ENCODE results near the gene MAML2.

Gene MAML2

DNA sequence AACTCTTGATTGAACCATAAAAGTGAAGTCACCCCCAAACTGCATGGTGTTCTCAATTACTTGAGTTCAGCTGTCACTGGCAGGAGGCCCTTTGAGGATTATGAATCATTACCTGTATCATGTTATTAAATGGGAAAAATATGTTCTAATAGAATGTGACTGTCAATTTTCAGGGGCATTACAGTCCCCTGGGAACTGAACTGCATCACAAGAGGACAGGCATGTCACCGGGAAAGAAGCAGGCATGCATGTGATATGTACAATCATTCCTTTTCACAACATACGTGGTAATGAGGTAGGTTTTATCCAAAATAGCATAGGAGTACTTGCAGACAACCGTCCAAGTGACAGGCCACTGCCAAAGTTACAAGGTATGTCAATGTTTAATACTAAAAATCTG lies 165.8 kb downstream of the MAML2 start:
- no peak for DNase-seq

DNA sequence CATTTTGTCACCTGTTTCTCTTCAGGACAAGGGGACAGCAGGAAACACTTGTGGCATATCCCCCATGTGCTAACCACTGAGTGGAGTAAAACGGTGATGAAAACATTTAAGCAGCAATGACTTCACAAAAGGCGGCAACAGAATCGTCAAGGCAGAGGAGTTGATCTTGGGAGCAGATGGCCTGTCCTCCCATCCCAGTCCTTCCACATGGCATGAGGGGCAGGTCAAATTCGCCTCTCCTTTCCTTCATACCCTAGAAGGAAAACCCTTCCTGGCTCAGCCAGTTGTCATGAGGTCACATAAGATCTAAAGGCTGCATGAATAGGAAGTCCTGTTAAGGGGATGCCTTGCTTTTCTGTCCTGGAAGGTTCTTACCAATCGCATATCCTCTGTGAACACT lies 169.1 kb downstream of the MAML2 start:
- no peak for DNase-seq

DNA sequence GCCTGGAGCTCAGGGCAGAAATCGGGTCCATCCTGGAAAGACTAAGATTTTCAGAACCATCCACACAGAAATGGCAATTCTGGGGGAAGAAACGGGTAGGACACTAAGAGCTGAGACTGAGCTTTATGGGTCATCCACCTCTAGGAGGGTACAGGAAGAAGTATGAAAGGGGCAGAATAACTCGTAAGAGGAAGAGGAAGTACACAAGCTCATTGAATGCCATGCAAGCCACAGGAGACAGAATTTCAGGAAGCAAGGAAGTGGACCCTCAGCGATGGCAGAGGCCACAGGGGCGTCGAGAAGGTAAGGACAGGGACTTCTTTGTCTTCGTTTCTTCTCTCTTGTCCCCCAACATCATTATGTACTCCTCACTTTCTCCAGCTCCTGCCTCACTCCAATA lies 169.6 kb downstream of the MAML2 start:
- DNase-seq = no peak

DNA sequence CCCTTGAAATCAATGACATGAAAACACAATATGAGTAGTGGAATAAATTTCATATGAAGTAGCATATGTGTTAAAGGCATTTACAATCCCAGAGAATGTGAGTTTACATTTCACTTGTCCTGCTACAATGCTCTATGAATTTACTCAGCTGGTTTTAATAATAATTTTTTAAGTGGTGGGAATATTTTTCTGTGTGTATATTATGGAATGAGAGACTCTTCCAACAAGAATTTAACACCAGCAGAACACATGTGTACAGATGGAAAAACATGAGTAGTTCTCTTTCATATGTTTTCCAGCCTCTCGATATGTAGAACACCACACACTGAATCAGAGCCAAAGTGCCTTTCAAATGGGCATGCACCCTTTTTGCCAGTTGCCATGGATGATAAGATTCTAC lies 170.4 kb downstream of the MAML2 start:
- DNase-seq = no peak

DNA sequence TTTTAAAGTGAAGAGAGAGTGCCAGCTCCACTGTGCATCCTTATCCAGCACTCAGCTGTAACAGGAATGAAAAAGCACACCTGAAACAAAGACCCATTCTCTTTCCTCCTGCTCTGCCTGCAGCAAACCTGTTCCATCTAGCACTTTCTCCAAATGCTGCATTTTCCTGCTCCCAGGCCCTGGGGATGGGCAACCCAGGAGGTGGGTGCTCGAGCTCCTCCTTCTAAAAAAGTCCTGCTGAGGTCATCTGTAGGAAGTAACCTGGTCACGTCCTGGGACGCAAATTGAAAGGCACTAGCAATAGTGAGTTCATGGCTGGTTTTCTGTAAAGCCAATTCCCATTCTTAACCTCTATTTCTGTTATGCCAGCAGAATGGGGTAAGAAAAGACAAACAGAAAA lies 173.7 kb downstream of the MAML2 start:
- no peak for DNase-seq

DNA sequence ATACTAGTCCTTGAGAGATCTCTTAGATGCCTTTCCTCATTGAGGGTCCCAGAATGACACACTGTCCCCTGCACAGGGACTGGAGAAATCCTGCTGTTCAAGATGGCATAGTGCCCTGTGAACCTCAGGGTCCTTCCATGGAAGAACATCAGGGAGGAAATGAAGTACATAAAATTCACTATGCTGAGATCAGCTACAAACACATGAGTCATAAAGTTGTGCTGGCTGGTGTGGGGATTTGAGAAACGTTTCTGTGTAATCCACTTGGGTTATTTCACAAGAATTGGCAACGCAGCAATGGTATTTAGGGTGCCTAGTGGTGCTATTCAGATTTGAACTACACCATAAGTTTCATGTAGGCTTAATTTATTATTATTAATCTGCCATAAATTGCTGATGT lies 174.4 kb downstream of the MAML2 start:
- peak; percentile 91 for DNase-seq

DNA sequence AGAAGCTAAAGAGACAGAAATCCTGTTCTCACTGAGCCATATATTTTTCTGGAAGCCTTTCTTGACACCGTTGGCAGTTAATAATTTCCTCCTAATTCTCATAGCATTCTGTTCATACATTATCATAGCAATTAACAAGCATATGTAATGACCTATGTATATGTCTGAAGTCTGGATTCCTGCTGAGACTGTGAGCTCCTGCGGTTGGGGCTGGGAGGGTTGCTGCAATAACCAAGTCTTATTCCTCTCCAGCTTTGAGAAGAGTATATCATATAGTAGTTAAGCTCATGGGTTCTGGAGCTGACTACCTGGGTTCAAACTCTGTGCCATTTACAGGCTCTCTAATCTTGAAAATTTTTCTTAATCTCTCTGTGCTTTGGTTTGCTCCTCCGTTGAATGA lies 175.2 kb downstream of the MAML2 start:
- no peak for DNase-seq

DNA sequence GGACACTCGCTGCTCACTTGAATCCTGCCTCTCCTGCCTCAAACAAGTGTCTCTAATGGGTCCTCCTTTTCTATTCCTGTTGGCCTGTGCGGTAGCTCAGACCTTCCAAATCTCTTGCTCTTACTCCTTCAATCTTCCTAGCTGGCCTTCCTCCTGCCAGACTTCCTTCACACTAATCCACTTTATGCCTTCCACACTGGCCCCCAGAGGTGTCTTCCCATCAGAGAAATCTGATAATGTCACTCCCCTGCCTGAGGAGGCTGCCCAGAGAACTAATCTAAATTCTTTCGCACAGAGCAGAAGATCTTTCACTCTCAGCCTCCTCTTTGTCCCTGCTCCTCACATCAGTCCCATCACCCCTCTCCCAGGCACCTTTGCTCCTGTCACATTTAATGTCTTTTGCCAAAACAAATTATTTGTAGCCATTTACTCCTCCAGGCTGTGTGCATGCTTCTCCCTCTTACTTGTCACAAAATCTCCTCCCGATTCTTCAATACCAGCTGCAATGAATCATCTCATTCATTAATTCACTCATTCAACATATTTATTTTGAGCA lies 175.7 kb downstream of the MAML2 start:
- no peak for DNase-seq

DNA sequence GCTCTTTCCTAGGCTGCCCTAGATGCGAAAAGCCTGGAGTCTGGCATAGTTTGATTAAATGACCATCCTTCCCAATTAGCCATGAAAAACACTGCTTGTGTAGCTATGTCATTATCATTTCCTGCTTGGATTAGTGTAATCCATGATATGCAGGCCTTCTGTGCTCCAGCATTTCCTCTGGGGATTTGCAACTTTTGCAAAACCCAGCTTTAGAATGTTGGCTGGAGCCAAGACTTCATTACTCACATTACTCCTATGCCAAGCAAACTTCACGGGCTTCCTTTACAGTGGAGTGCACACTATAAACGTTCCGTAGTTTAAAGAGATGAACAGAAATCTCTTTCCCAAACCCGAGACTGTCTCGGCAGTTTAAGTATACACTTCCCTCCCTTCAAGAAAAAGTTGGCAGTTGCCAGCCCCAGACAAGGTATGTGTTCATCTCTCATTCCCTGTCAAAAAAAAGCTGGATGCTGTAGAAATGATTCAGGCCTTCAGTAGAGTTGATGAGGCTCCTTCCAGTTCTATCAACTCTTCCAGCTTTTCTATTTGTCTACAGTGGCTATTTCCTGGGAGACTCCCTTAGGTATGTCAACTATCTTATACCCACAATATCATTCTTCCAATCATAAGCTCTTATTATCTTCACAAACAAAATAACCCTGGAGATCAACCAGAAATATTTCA lies 180.0 kb downstream of the MAML2 start:
- DNase-seq = peak; percentile 89

DNA sequence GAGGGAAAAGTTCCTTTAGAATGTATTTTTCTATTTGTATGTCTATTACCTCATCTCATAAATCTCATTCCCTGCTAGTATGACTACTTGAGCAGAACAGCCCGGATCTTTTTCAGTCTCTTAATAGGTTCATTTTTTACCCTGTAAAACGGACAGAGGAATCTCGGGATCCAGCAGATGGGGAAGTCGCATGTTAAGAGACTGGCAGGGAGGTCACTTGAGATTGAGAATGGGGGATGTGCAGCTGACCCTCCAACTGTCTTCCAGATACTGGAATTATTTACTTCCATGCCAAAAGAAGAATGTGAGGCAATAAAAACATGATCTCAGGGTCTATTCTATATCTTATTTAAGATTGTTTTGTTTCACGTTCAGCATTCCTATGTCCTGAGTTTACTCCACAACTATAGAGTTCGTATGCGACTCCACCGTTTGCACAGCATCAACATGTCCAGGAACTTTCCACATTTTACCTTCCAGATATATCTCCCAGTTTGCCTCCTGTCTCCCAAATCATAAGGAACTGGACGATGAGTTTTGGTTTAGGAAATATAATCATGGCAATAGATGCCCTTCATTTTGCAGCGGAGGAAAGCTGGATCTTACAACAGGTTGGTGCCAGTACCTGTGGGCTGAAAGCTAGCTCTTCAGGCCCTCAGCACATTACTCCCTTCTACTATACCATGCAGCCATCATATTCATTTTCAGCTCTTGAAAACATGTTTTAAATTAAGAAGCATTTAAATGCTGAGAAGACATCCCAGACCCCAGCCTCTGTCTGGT lies 181.5 kb downstream of the MAML2 start:
- DNase-seq = peak; percentile 70

DNA sequence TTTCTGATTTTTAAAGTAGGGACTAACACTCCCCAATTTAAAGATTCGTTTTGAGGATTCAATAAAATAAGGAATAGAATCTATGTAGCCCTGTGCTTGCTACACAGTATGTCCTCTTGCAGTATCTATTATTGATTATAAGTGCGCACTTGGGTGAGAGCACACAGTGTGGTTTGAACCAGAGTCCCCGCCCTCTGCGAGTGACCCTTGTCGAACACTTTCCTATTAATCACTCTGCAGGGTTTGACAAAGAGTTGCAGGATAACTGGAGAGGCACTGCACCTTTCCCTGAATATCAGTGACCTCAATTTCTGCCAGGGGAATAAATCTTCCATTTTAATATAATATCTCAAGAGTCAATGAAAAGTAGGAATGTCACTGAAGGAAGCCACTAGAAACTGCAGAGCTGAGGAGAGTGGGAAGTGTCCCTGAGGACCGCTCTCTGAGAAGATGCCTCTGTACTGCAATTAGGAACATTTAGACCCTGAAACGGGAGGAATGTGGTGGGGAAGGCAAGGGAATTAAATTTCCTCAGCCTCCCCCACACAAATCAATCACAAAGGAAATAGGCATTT lies 182.2 kb downstream of the MAML2 start:
- DNase-seq = no peak

DNA sequence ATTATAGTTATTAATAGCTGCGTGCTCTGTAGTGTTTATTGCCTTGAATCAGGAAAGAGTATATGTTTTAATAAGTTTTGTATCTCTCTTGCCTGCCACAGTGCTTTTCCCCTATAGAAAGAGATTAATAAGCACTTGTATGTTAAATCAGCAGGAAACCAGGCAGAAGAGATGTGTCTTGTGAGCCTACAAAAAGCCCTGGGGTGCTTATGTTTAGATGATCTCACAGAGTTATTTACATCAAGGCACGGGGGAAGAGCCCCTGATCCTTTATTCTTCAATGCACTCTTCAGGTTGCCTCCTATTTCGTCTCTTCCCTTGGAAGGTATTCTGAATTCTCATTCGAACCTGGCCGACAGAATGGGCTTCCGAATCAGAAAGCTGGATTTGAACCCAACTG lies 183.0 kb downstream of the MAML2 start:
- DNase-seq = no peak

DNA sequence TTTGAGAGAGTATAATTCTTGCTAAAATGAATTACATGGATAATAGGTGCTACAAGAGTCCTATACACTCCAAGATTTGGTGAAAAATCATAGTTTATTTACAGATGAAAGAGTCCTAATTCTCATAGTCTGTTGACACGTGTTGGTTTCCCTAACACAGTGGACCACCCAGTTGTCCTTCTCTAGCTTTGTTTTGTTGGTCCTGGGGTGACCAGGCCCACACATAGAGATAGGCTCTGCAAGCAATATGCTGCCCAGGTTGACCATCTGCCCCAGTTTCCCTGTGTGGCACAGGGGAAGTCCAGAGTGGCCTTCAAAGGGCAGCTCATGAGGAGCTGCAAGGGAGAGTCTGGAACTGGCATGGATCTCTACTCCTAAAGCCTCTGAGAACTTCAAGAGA lies 184.9 kb downstream of the MAML2 start:
- DNase-seq = no peak

DNA sequence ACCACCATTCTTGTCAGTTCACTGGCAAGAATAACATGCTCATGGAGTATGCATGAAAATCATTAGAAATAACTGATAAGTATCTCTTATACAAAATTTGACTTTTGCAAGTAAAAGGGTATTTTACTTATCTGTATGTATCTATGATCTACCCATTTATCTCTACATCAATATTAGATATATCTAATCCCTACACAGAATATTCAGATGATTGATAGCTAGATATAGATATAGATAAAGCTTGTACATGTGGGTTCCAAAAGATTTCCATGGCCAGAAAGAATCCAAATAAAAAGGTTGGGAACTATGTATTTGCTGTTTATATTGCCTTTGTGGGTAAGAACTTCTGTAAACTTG lies 185.5 kb downstream of the MAML2 start:
- DNase-seq = no peak

DNA sequence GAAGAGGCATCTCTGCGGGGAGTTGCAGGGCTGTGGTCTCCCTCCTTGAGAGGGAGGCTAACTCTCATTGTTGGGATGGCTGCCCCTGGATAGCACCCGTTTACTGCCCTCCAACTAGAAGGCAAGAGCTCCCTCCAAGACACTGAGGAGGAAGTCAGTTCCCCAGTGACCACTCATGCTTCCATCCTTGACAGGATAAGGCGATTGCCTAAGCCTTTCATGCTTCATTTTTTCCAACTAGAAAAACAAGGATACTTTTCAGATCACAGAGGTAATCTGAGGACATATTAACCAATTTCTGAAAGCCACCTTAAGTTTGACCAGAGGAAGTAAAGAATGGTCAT lies 186.6 kb downstream of the MAML2 start:
- DNase-seq = no peak

DNA sequence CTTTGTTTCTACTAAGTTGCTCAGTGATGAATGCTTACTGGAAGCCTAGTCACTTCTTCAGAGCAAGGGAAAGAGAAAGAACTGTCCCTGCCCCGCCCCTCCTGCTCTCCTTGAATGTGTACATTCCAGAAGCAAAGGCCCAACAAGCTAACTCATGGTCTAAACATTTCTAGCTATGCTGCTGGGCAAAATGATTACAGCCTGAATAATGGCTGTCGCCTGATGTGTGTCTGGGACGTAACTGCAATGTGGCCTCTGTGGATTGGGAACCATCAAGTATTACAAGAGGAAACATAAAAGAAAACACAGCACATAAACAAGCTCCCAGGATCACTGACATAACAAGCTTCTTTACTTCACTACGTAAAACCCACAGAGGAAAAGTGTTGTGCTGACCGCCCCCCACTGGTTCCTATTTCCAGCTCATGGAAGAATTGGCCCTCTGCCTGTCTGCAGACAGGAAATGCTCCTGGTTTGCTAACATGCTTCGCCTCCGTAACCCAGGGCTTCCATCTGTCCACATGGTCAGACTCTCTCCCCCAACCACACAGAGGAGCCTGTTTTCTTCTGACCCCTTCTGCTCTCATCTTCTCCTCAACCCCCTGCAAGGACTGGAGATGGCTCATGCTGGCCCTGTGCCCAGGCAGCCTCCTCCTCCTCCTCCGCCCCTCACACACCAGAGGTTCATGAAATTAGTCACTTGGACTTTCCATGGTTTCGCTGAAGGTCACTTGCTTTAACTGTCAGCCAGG lies 187.2 kb downstream of the MAML2 start:
- DNase-seq = peak; percentile 99

DNA sequence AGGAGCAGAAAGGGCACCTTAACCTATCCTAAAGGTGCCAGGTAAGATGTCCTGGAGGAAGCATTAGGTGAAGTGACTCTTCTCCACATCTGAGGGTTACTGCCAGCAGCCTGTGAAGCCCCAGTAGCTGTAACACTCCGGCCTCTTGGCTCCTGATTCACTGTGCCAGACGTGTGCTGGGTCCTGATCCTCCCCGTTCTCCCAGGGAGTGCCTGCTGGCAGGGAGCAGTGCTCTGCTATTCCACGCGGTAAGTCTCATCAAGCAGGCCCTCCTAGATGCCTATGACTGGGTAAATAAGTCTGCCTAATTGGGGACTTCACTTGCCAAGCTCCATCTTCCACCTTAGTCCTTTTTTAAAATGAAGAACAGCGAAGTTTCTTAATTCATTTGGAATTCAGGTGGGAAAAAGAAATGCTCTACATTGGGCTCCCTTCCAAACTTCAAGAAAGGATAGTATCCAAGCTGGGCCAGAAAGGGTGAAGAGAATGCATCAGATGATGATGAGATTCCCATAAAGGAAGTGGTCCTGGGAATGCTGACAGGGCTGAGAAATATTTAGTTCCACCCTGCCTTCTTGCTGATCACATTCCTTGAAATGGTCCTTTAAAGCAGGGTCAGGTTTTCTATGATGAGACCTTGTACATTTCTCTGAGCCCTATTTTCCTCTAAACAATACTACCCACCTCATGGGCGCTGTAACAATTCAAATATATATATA lies 188.0 kb downstream of the MAML2 start:
- peak; percentile 90 for DNase-seq

DNA sequence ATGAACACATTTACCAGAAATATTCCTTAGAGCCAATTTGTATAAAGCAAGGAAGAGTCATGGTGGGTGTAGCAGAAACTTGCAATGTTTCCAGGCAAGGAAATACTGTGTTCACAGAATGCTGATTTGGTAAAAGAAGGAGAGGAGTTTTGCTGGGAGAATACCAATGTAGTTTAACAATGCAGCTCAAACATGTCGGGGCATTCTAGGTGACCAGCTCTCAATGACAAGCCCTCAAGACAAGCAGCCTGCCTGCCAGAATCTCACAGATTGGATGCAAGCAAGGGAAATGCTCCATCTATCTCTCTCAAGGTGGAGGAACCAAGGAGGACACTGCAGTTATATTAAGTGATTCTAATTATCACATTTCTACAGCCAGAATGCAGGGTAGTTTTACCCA lies 190.4 kb downstream of the MAML2 start:
- no peak for DNase-seq

DNA sequence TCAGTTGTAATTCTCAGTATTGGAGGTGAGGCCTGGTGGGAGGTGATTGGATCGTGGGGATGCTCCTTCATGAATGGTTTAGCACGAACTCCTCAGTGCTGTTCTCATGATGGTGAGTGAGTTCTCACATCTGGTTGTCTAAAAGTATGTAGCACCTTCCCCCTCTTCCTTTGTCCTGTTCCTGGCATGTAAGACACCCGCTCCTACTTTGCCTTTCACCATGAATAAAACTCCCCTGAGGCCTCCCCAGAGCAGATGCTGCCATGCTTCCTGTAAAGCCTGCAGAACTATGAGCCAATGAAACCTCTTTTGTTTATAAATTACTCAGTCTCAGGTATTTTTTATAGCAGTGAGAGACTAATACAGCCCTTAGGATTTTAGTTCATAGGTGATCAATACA lies 191.5 kb downstream of the MAML2 start:
- DNase-seq = no peak

DNA sequence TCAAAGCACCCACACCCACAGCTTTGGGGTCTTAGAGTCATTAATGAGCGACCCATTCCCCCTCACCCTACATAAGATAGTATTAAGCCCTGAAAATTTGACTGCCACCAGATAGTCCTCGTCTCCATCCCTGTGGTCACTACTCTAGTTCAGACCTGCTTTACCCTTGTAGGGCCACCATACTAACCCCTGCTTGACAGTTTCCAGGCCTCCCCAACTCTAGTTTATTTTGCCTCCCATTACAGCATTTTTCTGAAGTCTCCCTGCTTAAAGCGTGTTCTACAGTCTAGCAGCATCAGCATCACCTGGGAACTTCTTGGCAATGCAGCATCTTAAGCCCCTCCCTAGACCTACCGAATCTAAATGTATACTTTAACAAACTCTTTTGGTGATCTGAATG lies 192.4 kb downstream of the MAML2 start:
- no peak for DNase-seq

DNA sequence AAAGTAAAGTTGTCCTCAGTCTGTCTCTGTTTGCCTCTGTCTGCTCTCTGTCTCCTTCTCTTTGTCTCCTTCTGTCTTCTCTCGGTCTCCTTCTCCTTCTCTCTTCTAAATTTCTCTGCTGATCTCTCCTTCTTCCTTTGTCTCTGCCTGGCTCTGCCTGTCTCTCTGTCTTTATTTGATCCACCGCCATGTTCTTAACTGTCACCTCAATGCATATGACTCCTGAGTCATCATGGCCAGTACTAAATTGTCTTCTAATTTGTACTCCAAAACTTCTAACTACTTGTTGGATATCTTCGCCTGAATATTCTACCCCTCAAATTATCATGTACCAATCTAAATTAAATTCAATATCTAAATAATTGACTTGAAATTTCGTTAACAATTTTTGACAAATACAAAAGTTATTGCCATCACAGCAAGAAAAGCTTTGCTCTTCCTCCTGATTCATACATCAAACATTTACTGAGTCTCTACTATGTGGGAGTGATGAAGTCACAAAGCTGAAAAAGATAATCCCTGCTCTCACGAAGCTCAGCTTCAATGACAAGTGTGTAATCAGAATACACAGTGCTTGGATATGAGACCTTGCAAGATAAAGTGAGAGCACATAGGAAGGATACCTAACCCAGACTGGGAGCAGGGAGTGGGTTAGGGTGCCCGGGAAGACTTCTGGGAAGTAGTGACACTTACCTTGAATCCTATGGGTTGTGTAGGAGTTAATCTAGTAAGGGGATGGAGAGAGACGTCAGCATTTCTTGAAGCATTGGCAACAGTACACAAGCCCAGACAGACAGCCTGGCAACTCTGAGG lies 193.0 kb downstream of the MAML2 start:
- peak; percentile 90 for DNase-seq

DNA sequence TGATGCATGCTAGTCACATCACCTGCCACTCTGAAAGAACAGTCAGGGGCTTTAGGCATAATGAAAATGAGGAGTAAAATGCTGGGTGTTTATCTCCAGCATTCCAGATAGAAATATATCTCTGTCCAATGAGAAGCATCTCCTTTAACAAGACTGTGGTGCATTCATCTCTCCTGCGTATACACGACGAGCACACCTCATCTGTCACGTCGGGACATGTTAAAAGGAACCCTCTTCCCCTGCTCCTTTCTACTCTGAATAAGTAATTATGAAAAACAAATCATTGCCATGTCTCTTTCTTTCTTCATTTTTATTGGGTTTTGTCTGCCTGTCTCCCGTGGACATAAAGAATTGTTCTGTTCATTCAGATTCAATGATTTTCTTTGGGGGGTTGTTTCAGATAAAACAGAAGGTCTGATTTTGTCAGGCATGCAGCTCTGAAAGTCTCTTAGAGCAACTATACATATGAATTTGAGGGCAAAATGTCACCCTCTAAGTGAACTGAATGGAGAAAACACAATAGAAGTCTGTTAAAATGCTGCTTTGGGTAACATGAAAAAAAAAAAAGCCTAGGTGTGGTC lies 195.0 kb downstream of the MAML2 start:
- DNase-seq = no peak
